KG1 (cell line): ENCODE results near the gene CD4.

Source experiments
- DNase-seq: peaks from one replicate; lab custom pipeline; 2025; lab: John Stamatoyannopoulos, UW

Gene CD4

DNA sequence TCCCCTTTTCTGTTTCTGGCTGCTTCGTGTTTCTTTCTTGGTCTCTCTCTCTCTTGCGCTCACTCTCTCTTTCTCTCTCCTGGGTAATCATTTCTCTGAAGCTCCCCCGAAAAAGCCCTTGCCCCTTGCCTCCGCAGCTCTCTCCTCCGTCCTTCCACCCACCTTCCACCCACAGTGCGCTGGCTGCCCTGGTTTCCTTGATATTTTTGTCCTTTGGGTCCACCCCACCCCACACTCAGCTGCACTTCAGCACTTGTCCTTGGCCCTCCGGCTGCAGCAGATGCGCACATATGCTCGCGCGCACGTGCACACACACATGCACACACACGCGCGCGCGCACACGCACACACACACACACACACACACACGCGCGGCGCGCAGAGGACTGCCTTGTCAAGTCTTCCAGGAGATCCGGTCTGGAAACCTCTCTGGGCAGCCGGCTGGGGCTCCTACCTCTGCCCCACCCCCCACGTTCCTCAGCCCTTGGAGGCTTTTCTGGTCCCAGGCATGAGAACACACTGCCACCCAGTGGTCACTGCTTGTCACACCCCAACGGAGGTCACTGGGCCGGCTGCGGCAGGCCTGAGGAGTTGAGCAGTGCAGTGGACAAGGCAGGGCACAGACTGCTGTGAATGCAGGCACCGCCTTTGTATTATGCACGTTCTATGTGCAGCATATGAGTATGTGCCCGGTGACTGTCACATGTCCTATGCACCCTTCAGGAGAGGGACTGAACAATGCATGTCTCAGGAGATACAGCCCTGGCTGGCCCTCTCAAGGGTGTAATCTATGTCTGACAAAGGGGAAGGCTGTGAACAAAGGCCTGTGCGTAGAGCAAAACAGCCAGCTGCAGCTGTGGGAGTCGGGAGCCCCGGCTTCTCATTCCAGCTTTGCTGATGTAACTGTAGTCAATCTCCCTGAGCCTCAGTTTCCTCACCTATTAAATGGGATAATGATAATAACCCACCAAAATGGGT lies 10.5 kb upstream of the CD4 start:
- DNase-seq: peak; percentile 90

DNA sequence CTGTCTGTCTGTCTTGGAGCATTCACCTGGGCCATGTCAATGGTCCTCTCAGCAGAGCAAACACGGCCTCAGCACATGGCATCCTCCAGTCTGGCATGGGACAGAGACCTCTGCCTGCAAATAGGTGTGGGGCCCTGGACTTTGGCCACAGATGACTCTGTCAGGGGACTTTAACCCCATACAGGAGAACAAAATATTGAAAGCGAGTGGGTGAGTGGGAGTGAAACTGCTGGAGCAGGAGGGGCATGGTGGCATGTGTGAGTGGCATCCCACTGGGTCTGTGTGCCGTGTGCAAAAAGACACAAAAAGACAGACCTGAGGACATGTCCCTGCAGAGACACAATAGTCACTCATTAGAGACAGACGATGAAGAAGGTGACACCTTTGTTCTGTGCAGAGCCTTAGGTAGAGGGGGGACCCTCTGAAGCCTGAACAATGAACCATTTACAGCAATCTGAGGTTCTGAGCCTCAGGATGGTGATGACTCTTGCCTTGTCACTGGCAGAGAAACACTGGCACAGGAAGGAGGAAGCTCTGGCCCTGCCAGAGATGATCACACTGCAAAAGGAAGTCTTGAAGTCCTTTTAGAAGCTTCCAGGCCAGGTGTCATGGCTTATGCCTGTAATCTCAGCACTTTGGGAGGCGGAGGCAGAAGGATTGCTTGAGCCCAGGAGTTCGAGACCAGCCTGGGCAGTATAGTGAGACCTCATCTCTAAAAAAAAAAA lies 9.5 kb upstream of the CD4 start:
- no peak for DNase-seq

DNA sequence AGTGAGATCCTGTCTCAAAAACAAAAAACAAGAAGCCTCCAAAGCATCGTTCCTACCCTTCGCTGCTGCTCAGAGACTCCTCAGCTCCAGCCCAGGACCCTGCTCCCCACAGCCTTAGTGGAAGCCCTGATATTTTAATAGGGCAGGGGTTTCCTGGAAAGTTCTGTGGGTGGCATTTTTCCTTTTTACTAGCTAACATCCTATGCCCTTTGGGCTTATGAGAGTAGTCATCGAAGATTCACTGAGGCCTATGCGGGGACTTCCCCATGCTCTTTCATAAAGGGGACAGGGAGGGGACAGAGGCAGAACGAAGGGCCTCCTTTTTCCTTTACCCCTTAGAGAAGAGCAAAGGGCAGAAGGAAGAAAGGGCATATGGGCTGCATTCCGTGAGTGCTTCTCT lies 8.8 kb upstream of the CD4 start:
- no peak for DNase-seq

DNA sequence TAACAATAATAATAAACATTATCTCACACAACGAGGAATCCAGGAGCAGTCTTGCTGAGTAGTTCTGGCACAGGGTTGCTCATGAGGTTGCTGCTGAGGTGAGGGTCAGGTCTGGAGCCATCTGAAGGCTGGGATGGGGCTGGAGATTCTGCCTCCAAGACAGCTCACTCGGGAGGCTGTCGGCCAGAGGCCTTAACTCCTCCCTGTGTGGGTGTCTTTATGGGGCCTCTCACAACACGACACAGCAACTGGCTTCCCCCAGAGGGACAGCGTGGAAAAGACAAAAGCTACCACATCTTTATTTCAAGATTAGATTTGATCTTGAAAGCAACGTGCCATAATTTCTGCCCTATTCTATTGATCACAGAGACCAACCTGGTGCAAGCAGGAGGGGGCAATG lies 7.2 kb upstream of the CD4 start:
- no peak for DNase-seq

DNA sequence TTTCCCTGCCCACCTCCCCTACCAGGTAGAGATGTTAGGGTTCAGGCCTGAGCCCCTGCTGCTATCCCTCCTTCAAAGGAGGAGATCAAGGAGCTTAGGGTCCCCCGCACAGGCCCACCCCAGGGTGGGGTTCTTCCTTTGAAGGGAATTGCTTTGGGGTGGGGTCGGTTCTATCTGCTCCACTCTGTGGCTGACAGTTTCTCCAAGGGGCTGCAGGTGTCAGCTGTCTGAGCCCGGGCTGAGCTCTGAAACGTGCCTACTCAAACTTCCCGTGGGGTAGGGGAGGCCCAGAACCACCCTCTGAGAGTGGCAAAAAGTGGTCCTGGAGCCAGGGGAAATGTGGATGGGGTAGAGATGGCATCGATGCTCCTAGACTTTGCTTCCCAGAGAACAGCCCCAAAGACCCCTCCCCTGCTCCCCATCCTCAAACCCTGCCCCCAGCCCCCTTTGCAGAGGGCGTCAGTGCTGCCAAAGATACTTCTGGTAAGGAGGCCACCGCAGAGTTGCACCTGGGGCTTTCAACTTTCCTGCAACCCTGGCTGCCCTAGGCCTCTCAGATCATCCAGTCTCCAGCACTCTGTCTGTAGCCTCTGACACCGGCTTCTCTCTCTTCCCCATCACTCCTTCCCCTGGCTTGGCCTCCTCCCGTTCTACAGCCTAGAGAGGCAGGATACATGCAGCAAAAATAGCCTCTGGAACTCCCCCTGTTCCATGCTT lies 6.3 kb upstream of the CD4 start:
- DNase-seq: no peak

DNA sequence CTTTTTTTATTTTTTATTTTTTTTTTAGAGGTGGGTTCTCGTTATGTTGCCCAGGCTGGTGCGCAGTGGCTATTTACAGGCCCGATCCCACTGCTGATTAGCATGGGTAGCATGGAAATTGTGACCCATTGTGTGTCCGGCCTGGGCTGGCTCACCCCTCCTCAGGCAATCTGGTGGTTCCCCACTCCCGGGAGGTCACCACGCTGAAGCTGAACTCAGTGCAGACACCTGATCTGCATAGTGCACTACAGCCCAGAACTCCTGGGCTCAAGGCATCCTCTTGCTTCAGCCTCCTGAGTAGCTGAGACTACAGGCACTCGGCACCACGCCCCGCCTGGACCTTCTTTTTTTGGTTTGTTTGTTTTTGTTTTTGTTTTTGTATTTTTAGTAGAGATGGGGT lies 5.5 kb upstream of the CD4 start:
- DNase-seq: no peak

DNA sequence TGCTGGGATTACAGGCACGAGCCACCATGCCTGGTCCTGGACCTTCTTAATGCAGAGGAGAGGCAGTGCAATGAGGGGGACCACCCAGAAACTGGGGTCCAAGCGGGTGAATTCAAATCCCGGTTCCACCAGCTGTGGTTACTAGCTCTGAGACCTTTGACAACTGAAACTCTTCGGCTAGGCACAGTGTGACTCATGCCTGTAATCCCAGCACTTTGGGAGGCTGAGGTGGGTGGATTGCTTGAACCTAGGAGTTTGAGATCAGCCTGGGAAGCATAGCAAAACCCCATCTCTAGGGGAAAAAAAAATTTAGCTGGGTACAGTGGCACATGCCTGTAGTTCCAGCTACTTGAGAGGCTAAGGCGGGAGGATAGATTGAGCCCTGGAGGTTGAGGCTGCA lies 5.0 kb upstream of the CD4 start:
- DNase-seq: no peak

DNA sequence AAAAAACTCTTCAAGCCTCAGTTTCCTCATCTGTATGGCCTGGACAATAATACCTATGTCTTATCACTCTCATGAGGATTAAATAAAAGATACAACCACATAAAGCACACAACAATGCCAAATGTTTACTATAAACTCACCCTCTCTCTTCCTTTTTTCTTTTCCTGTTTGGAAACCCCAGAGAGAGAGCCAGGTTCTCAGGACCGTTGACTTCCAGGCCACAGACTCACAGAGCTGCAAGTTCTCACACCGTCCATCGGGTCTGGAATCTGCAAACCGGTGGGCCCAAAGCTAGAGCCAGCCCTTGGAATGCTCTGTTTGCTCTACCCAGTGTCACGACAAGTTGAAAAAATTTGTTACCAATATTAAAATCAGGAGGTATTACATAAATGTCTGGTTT lies 4.6 kb upstream of the CD4 start:
- DNase-seq: no peak

DNA sequence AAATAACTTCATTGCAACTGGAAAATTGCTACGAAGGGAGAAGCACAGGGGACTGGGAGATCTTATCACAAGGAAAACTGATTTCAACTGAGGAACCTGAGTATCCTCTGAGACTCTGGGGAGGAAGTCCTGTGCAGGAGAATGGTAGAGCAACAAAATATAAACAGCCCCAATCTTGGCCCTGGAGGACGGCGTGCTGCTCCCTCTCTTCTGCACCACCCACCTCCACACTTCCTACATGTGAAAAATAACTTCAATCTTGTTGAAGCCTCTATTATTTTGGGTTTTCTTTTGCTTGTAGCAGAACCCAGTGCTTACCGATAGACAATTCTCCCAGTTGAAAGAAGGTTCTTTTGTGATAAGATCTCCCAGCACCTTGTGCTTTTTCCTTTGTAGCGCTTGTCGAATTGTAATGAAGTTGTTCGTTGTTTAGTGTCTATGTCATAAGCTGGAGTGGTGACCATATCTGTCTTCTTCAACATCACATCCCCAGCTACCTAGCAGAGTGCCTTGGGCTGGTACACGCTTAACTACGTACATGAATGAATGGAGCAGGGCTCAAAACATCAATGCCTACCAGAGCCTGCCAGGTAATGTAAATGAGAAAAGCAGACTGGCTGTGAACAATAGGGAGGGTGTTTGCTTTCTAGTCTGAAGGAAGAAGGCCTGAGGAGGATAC lies 2.8 kb upstream of the CD4 start:
- no peak for DNase-seq

DNA sequence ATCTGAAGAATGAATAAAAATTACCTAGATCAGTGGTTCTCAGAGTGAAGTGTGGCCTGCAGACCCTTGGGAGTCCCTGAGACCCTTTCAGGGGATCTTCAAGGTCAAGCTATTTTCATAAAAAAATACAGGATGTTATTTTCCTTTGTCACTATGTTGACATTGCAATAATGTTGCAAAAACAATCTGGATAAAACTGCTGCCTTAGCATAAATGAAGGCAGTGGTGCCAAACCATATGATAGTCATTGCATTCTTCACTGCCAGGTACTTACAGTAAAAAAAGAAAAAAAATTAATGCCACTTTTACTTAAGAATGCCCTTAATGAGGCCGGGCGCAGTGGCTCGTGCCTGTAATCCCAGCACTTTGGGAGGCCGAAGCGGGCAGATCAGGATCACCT lies 2.0 kb upstream of the CD4 start:
- DNase-seq: no peak

DNA sequence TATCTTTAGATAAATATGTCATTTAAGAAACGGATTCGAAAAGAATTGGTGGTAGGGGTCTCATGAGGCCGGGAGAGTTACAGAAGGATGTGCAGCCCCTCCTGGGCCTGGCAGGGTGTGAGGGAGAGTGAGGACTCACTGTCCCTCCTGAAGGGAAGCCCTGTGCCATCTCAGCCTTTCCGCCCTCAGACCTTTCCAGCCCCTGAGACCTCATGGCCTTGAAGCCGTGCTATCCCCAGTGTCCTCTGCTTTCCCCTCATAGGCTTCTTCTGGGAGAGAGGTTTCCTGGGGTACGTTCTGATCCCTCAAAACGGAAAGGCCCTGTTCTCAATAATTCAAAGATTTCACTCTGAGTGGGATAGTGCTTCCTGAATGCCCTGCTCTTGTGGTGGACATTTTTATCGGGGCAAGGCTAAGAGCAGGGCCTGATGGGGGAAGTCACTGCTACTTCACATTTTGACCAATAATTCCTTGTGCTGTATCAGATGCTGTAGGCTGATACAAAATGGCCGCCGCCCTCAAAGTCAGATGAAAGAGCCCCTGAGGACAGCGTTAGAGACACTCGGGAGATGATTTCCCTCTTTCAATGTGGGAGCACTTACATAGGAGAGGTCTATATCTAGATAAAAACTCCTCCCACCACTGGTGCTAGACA lies 1.3 kb downstream of the CD4 start:
- no peak for DNase-seq

DNA sequence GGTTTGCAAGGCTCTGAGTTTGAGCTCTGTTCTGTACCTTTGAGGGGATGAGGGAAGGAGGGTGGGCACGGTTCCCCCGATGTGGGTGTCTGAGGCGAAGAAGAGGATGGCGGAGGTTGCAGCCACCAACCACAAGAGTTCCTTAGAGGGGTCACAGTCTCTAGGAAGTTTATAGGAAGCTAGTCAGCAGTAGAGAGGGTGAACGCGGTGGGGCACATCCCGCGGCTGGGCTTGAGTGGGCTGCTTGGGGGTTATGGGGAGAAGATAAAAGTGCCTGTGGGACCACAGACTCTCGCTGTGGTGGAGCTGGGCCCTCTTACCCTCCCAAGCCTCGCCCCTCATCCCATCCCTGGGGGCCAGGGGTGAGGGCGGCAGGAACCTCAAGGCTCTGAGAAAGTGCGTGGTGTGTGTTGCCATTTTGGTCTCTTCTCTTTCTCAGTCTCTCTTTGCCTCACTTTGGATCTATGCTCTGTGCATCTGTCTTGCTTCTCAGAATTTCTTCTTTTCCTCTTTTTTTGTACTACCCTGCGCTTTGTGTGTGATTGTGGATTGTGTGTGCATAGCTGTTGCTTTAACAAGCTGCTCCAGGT lies 2.7 kb downstream of the CD4 start:
- DNase-seq: no peak

DNA sequence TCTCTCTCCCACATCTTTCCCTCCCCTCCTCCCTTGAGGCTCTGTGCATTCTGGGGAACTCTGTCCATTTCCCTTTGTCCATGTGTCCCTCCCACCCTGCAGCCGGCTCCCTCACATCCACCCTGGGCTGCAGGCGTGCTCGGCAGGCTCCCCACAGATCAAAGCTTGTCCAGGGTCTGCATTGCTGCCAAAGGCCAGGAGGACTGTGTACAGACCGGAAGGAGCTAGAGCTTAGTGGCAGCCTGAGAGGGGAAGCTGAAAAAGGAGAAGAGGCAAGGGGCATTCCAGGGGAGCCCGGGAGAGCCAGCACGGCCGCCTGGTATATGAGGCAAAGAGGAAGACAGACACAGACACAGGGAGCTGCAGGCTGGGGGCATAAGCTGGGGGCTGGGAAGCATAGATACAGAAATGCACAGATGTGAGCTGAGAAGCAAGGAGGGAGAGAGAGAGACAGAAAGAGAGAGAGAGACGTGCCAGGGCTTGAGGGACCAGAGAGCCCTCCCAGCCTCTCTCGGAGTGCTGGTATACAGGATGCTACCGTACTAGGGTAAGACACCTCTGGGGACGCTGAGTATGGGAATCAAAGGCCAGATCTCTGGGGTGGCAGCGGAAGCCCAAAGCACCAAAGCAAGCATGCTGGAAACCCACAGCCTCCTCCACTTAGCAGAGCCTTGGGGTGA lies 3.3 kb downstream of the CD4 start:
- peak; percentile 58 for DNase-seq

DNA sequence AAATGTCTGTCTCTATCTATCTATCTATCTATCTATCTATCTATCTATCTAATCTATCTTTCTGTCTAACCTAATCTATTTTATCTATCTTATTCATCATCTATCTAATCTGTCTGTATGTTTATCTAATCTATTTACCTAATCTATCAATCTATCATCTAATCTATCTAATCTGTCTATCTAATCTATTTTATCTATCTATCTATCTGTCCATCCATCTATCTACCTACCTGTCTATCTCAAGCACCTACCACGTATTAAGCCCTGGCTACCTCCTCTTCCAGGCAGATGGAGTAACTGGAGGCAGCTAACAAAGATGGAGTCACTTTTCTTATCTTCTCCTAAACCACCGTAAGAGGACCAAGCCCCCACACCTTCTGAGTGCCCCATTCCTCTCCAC lies 5.8 kb downstream of the CD4 start:
- no peak for DNase-seq

DNA sequence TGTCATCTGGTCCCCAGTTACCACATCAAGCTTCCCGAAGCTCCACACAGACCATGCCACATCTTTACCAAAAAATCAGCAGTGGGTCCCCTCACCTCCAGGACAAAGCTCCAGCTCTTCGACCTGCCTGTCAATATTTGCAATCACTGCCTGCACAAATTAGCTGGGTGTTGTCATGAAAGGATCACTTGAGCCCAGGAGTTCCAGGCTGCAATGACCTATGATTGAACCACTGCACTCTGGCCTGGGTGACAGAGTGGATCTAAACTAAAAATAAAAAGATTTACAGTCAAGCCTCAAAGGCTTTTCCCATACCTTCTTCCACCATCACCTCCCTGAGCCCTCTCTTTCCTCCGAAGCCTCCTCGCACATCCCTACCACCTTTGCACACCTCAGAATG lies 7.2 kb downstream of the CD4 start:
- DNase-seq: no peak

DNA sequence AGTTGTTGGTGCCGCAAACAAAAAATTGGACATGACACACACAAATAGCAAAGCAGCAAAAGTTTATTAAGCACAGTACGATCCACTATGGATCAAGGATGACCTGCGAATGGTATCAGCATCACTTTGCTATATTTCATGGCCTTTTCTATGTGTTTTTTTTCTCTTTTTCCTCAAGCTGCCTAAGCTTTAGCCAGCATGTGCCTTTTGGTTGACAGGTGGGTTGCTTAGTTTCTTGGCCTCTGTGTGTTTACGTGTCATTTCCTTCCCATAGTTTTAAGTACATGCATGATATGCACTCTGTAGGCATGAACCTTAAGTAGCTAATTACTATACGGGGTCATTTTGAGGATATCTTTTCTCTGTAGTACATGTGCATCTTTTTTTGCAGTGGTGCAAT lies 9.8 kb downstream of the CD4 start:
- DNase-seq: no peak

DNA sequence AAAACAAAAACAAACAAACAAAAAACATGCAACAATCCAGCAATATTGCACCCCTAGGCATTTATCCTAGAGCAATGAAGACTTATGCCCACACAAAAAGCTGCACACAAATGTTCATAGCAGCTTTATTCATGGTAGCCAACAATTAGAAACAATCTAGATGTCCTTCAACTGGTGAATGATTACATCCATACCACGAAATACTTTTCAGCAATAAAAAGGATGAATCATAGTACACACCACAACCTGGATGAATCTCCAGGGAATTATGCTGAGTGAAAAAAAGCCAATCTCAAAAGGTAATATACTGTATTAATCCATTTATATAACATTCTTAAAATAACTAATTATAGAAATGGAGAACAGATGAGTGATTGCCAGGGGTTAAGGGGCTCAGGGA lies 17.8 kb downstream of the CD4 start:
- DNase-seq: no peak

DNA sequence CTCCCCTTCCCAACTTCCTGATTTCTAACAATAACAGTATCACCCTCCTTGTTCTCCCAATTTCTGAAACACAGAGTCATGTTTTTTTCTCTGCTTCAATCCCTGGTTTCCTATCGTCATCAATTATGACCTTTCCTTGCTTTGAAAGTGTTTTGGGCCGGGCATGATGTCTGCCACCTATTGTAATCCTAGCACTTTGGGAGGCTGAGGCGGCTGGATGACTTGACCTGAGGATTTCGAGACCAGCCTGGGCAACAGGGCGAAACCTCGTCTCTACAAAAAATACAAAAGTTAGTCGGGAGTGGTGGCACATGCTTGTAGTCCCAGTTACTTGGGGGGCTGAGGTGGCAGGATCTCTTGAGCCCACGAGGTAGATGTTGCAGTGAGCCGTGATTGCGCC lies 19.7 kb downstream of the CD4 start:
- no peak for DNase-seq

DNA sequence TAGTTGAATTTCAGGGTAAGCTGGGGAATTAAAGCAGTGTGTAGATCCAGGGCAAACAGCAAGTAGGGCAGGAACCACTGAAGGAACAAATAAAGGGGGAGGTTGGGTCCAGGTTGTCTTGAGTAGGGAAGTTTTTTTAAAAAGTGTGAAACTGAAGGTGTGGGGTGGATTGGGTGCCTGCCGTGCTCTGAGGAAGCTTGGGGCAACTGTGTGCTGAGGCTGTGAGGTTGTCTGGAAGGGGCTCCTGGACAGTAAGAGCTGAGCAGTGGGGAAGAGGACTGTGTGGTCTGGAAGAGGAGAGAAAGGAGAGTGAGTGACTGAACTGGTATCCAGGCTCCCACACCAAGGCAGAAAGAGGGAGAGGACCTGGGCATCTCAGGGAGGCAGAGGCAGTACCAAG lies 21.4 kb downstream of the CD4 start:
- no peak for DNase-seq

DNA sequence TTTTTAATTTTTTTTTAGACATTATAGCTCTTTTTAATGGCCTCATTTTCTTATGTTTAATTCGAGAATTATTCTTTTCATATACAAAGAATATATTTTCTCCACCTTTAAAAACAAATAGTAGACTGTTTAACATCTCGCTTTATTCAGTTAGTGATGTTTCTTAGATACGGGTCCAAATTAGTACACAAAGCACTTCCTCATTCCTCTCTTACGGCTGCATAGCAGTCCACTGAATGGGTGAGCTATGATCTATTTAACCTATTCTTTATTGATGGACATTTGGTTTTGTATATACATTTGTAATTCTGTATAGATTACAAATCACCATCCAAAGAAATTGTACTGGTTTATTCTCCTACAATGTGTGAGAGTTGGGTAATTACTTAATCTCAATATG lies 24.0 kb downstream of the CD4 start:
- no peak for DNase-seq

DNA sequence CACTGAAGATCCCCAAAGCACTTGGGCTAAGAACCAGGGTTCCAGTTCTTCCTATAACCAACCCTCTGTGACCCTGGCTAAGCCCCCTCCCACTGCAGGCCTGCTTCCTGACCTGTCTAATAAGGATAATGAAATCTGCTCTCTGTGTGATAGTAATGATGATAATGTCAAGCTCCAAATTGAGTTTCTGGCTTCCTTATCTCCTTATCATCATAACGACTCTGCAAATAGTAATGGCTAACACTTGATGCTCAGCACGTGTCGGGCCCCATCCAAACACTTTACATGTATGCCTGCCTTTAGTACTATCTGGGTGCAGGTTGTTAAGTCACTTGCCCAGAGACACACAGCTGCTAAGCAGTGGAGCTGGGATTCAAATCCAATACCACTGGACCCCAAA lies 27.3 kb downstream of the CD4 start:
- no peak for DNase-seq
